Stomach (tissue), 4 donors: Measurements from ENCODE around the gene ROCK2.

Experiments used
- EP300 ChIP-seq: sonication (generic); formaldehyde crosslinking; IDR thresholded peaks from one replicate; pipeline ENCODE4 v1.6.1; 2017; ENCODE audit warnings: antibody characterized with exemption
- POLR2A ChIP-seq, 4 donors: fragments of 450-650 bp; IDR thresholded peaks; one replicate each; pipeline ENCODE4 v1.6.1; 2016; ENCODE audit warnings: antibody characterized with exemption in 4 of 4, control low read depth in 2 of 4, mild to moderate bottlenecking in 1 of 4, moderate library complexity in 1 of 4
- TF ChIP-seq, protein P1 (sequence below), 7 experiments: fragments of 450-650 bp in 4 of 7; fragments of 200-600 bp in 3 of 7; sonication (generic) in 3 of 7; IDR thresholded peaks; one replicate each; pipeline ENCODE4 v1.5.1; 2016 to 2019; ENCODE audit warnings: antibody characterized with exemption in 7 of 7, control low read depth in 2 of 7, mild to moderate bottlenecking in 1 of 7

DNA sequence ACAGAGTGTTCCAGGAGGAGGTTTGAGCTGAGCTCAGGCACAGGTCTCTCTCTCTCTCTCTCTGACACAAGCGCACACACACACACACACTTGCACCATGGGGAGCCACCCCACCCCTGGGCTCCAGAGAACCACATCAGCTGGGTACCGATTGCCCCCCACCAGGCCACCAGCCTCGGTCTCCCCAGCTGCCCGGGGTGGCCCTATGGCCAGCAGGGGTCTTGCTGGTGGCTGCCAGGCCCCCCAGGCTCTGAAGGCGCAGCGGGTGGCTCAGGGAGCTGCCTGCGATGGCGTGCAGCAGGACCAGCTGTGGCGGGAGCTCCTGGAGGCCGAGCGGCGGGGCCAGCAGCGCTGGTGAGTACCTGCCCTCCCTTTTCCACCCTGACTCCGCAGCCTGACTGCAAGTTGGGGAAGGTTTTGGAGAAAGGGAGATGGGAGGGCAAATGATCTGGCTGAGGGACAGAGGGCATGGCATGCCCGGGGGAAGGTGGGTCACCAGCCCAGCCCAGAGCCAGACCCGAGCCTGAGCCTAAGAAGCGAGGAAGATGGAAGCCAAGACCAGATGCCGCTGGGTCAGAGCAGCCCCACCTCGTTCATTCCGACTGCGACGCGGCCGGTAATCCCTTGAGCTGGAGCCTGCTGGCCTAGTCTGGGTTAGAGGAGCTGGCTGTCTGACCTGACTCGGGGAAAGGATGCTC lies 211.0 kb downstream of the ROCK2 start:
- TF ChIP-seq, protein P1, sequence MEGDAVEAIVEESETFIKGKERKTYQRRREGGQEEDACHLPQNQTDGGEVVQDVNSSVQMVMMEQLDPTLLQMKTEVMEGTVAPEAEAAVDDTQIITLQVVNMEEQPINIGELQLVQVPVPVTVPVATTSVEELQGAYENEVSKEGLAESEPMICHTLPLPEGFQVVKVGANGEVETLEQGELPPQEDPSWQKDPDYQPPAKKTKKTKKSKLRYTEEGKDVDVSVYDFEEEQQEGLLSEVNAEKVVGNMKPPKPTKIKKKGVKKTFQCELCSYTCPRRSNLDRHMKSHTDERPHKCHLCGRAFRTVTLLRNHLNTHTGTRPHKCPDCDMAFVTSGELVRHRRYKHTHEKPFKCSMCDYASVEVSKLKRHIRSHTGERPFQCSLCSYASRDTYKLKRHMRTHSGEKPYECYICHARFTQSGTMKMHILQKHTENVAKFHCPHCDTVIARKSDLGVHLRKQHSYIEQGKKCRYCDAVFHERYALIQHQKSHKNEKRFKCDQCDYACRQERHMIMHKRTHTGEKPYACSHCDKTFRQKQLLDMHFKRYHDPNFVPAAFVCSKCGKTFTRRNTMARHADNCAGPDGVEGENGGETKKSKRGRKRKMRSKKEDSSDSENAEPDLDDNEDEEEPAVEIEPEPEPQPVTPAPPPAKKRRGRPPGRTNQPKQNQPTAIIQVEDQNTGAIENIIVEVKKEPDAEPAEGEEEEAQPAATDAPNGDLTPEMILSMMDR (IDR thresholded peaks at IDR 0.05): no peak
- no peak for TF ChIP-seq EP300
- no peak for TF ChIP-seq POLR2A (IDR thresholded peaks at IDR 0.05)
